DOHH2 (cell line): Measurements from ENCODE around the gene LRMDA.

Experiments
- H3F3A ChIP-seq: fragments of 200-600 bp; sonication (generic), shearing (Covaris generic); 2 replicates; pipeline ENCODE4 v1.6.0; 2016; ENCODE audit warnings: antibody characterized with exemption, mild to moderate bottlenecking; ENCODE audit not compliant: control insufficient read depth, insufficient read depth
- H3K27ac ChIP-seq: fragments of 200-600 bp; sonication (generic); 2 replicates; pipeline ENCODE4 v1.5.1; 2014; ENCODE audit warnings: low read depth, mild to moderate bottlenecking, low read length, moderate library complexity
- H3K27me3 ChIP-seq: fragments of 200-600 bp; sonication (generic); 2 replicates; pipeline ENCODE4 v1.6.1; 2014; ENCODE audit warnings: mild to moderate bottlenecking, low read length, mixed read lengths; ENCODE audit not compliant: control insufficient read depth
- H3K36me3 ChIP-seq: fragments of 200-600 bp; sonication (generic); 2 replicates; pipeline ENCODE4 v1.6.1; 2014; ENCODE audit warnings: mild to moderate bottlenecking, low read length, moderate library complexity, mixed read lengths; ENCODE audit not compliant: control insufficient read depth
- H3K4me1 ChIP-seq: fragments of 200-600 bp; sonication (generic); 2 replicates; pipeline ENCODE4 v1.6.1; 2014; ENCODE audit warnings: mild to moderate bottlenecking, low read length, mixed read lengths; ENCODE audit not compliant: control insufficient read depth
- H3K4me2 ChIP-seq: fragments of 200-600 bp; sonication (generic); 2 replicates; pipeline ENCODE4 v1.6.0; 2014; ENCODE audit warnings: mild to moderate bottlenecking, low read length, moderate library complexity
- H3K4me3 ChIP-seq: fragments of 200-600 bp; sonication (generic); 2 replicates; pipeline ENCODE4 v1.5.1; 2014; ENCODE audit warnings: mild to moderate bottlenecking, low read length, mixed read lengths
- H3K79me2 ChIP-seq: fragments of 200-600 bp; sonication (generic); 2 replicates; pipeline ENCODE4 v1.6.1; 2014; ENCODE audit warnings: mild to moderate bottlenecking, low read length, mixed read lengths; ENCODE audit not compliant: control insufficient read depth
- H3K9me2 ChIP-seq: fragments of 200-600 bp; sonication (generic); replicated peaks from 2 replicates; pipeline ENCODE4 v1.6.1; 2014; ENCODE audit warnings: mild to moderate bottlenecking, low read length, mixed read lengths; ENCODE audit not compliant: control insufficient read depth
- H3K9me3 ChIP-seq: fragments of 200-600 bp; sonication (generic); 2 replicates; pipeline ENCODE4 v1.6.1; 2014; ENCODE audit warnings: antibody characterized with exemption, low read length, mixed read lengths; ENCODE audit not compliant: control insufficient read depth, insufficient read depth
- H4K20me1 ChIP-seq: fragments of 200-600 bp; sonication (generic); 2 replicates; pipeline ENCODE4 v1.6.0; 2014; ENCODE audit warnings: low read depth, mild to moderate bottlenecking, antibody characterized with exemption, low read length, moderate library complexity; ENCODE audit not compliant: control insufficient read depth, insufficient read depth
- CTCF ChIP-seq: fragments of 200-600 bp; sonication (generic); IDR thresholded peaks from one replicate; pipeline ENCODE4 v1.5.1; 2014; ENCODE audit warnings: antibody characterized with exemption, mild to moderate bottlenecking, low read depth, low read length; ENCODE audit not compliant: poor library complexity, severe bottlenecking
- EZH2phosphoT487 ChIP-seq: fragments of 200-600 bp; sonication (generic); IDR thresholded peaks from 2 replicates; pipeline ENCODE4 v1.6.1; 2017; ENCODE audit warnings: borderline replicate concordance, mild to moderate bottlenecking, antibody characterized with exemption, low read length, moderate library complexity, mixed read lengths

LRMDA gene

GRCh38 chr10:76188216-76188615 is 756.8 kb downstream of the LRMDA start:
- Histone ChIP-seq H3K9me2 (no peaks in the 10 kb centered on the region), H3K79me2 (no peaks in the 10 kb centered on the region), H3K27me3 (no peaks in the 10 kb centered on the region), H3F3A (no peaks in the 10 kb centered on the region), H3K9me3 (no peaks in the 10 kb centered on the region), H4K20me1 (no peaks in the 10 kb centered on the region), H3K27ac (no peak overlapping the region), H3K36me3 (no peaks in the 10 kb centered on the region), H3K4me2 (no peak overlapping the region), H3K4me3 (no peak overlapping the region), H3K4me1 (no peaks in the 10 kb centered on the region)
- TF ChIP-seq CTCF (no peak), EZH2phosphoT487 (no peak)

GRCh38 chr10:76190634-76191270 is 759.3 kb downstream of the LRMDA start:
- H3K9me2 ChIP-seq: no peaks in the 10 kb centered on the region
- H3K79me2 ChIP-seq: no peaks in the 10 kb centered on the region
- H4K20me1 ChIP-seq: no peaks in the 10 kb centered on the region
- TF ChIP-seq EZH2phosphoT487: no peak
- TF ChIP-seq CTCF: no peak
- no peaks in the 10 kb centered on the region for H3K27me3 ChIP-seq
- no peak overlapping the region for H3K4me3 ChIP-seq
- no peaks in the 10 kb centered on the region for H3K4me1 ChIP-seq
- H3K36me3 ChIP-seq: no peaks in the 10 kb centered on the region
- no peaks in the 10 kb centered on the region for H3F3A ChIP-seq
- H3K4me2 ChIP-seq: no peak overlapping the region
- no peaks in the 10 kb centered on the region for H3K9me3 ChIP-seq
- H3K27ac ChIP-seq: no peak overlapping the region

- Histone ChIP-seq H3K4me2 (no peak overlapping the region), H3K27me3 (no peaks in the 10 kb centered on the region), H3K79me2 (no peaks in the 10 kb centered on the region), H3K4me3 (no peak overlapping the region), H3K9me2 (no peaks in the 10 kb centered on the region), H3K36me3 (no peaks in the 10 kb centered on the region), H3K4me1 (no peaks in the 10 kb centered on the region), H4K20me1 (no peaks in the 10 kb centered on the region), H3F3A (no peaks in the 10 kb centered on the region), H3K9me3 (no peaks in the 10 kb centered on the region), H3K27ac (no peak overlapping the region)
- TF ChIP-seq CTCF: no peak
- no peak for TF ChIP-seq EZH2phosphoT487
Measured at GRCh38 chr10:76191336-76191735, 759.9 kb downstream of the LRMDA start.

GRCh38 chr10:76192151-76192550 is 760.7 kb downstream of the LRMDA start:
- Histone ChIP-seq H3K9me3 (no peaks in the 10 kb centered on the region), H3K4me3 (no peak overlapping the region), H3K79me2 (no peaks in the 10 kb centered on the region), H4K20me1 (no peaks in the 10 kb centered on the region), H3K36me3 (no peaks in the 10 kb centered on the region), H3F3A (no peaks in the 10 kb centered on the region), H3K27ac (no peak overlapping the region), H3K27me3 (no peaks in the 10 kb centered on the region), H3K4me2 (no peak overlapping the region), H3K4me1 (no peaks in the 10 kb centered on the region), H3K9me2 (no peaks in the 10 kb centered on the region)
- TF ChIP-seq CTCF: no peak
- no peak for TF ChIP-seq EZH2phosphoT487
